Dermis microvascular lymphatic vessel endothelial cell (primary cell): ENCODE results near the gene WDR45B. TPM values are rescaled to one million over a fixed set of nuclear protein-coding genes. Genes with fewer than 3 reads are reported as not detected.
A peak's percentile ranks its signal among the peaks of the same experiment; 100 is the strongest.

Experiments
- DNase-seq, 2 donors: peaks; one replicate each; pipeline versions ENCODE4 v3.0.0 to v3.0.0-alpha.2; 2010; ENCODE audit warnings: low read depth in 2 of 2
- total RNA-seq: library from RNA; depleted of rRNA; stranded (reverse); fragments of >200 nt; gene quantifications from 2 replicates; pipeline ENCODE4 v1.2.1, GENCODE V29; 2014

WDR45B gene
- total RNA-seq, 1 donor from 2014 or later: 51.0 TPM

- no peak for DNase-seq
Measured at GRCh38 chr17:82677353-82677925, 29.2 kb upstream of the WDR45B start.

GRCh38 chr17:82675476-82676245 lies 27.4 kb upstream of the WDR45B start:
- DNase-seq: no peak

GRCh38 chr17:82674656-82675475 lies 26.6 kb upstream of the WDR45B start:
- DNase-seq: peak; percentile 18 to 23

- no peak for DNase-seq
Measured at GRCh38 chr17:82670661-82671450, 22.6 kb upstream of the WDR45B start.

GRCh38 chr17:82668631-82669099 lies 20.4 kb upstream of the WDR45B start:
- peak in 1 of 2 donors; percentile 66 for DNase-seq

GRCh38 chr17:82668024-82668630 lies 19.9 kb upstream of the WDR45B start:
- DNase-seq: no peak

GRCh38 chr17:82667668-82668000 lies 19.4 kb upstream of the WDR45B start:
- DNase-seq: no peak

GRCh38 chr17:82666931-82667667 lies 18.9 kb upstream of the WDR45B start:
- no peak for DNase-seq

- DNase-seq: no peak
Measured at GRCh38 chr17:82665891-82666290, 17.6 kb upstream of the WDR45B start.

GRCh38 chr17:82665217-82665616 lies 17.0 kb upstream of the WDR45B start:
- DNase-seq: no peak

- no peak for DNase-seq
Measured at GRCh38 chr17:82664701-82665182, 16.5 kb upstream of the WDR45B start.

- DNase-seq: no peak
Measured at GRCh38 chr17:82664276-82664575, 16.0 kb upstream of the WDR45B start.

- no peak for DNase-seq
Measured at GRCh38 chr17:82663381-82664275, 15.4 kb upstream of the WDR45B start.

GRCh38 chr17:82662711-82663261 lies 14.5 kb upstream of the WDR45B start:
- no peak for DNase-seq

GRCh38 chr17:82661717-82662683 lies 13.8 kb upstream of the WDR45B start:
- DNase-seq: no peak

GRCh38 chr17:82659886-82660285 lies 11.6 kb upstream of the WDR45B start:
- no peak for DNase-seq

GRCh38 chr17:82658796-82659452 lies 10.7 kb upstream of the WDR45B start:
- DNase-seq: no peak
